Endothelial cell of umbilical vein (primary cell): Measurements from ENCODE around the gene HELZ2. TPM values are rescaled to one million over a fixed set of nuclear protein-coding genes. Genes with fewer than 3 reads are reported as not detected.

ENCODE experiments used
- polyA plus RNA-seq, 4 experiments: library from polyadenylated mRNA; depleted of rRNA in 3 of 4; stranded (reverse) in 3 of 4; unstranded in 1 of 4; fragments of >200 nt; gene quantifications; 2 replicates each; pipeline versions ENCODE4 v1.2.1 to v1.2.3, GENCODE V29; 2011 to 2012; ENCODE audit warnings: missing spikeins in 1 of 4
- total RNA-seq: library from RNA; stranded (reverse); gene quantifications from 2 replicates; pipeline ENCODE4 v1.2.3, GENCODE V29; 2021

The HELZ2 gene
- total and polyA plus RNA-seq, 2 donors (not counting 3 experiments of a cell fraction or from before 2014, with no cell fraction given), result 10.6 to 33.2 TPM

Other genes with a start within 250 kb of the HELZ2 start
- not detected in 2 replicates for gene CHRNA4, start 212.9 kb downstream of the HELZ2 start, total RNA-seq
- not detected in 2 replicates for gene CHRNA4, start 212.9 kb downstream of the HELZ2 start, polyA plus RNA-seq
- gene KCNQ2, start 101.6 kb downstream of the HELZ2 start, total RNA-seq, result not detected in 2 replicates
- not detected in 2 replicates for gene KCNQ2, start 101.6 kb downstream of the HELZ2 start, polyA plus RNA-seq
- 2.9 and 3.4 TPM in 2 replicates for gene EEF1A2, start 75.2 kb downstream of the HELZ2 start, total RNA-seq
- gene EEF1A2, start 75.2 kb downstream of the HELZ2 start, polyA plus RNA-seq, result 2.7 and 2.9 TPM in 2 replicates
- 219 and 233 TPM in 2 replicates for gene PPDPF, start 53.5 kb downstream of the HELZ2 start, total RNA-seq
- gene PPDPF, start 53.5 kb downstream of the HELZ2 start, polyA plus RNA-seq, result 52.2 and 58.9 TPM in 2 replicates
- gene PTK6, start 36.9 kb downstream of the HELZ2 start, total RNA-seq, result 0.18 TPM in 1 of 2 replicates, not detected in the other
- gene PTK6, start 36.9 kb downstream of the HELZ2 start, polyA plus RNA-seq, result 0.05 TPM in 1 of 2 replicates, not detected in the other
- not detected in 2 replicates for gene SRMS, start 26.5 kb downstream of the HELZ2 start, total RNA-seq
- gene SRMS, start 26.5 kb downstream of the HELZ2 start, polyA plus RNA-seq, result not detected in 2 replicates
- gene FNDC11, start 20.1 kb downstream of the HELZ2 start, total RNA-seq, result 0.51 and 0.71 TPM in 2 replicates
- 1.9 and 3.4 TPM in 2 replicates for gene FNDC11, start 20.1 kb downstream of the HELZ2 start, polyA plus RNA-seq
- 12.1 and 14.1 TPM in 2 replicates for gene GMEB2, start 52.9 kb upstream of the HELZ2 start, total RNA-seq
- gene GMEB2, start 52.9 kb upstream of the HELZ2 start, polyA plus RNA-seq, result 12.7 and 13.4 TPM in 2 replicates
- 1.7 and 1.8 TPM in 2 replicates for gene STMN3, start 79.2 kb upstream of the HELZ2 start, total RNA-seq
- 4.7 and 8.4 TPM in 2 replicates for gene STMN3, start 79.2 kb upstream of the HELZ2 start, polyA plus RNA-seq
- gene RTEL1, start 84.1 kb upstream of the HELZ2 start, total RNA-seq, result 38.6 and 44.9 TPM in 2 replicates
- 17.0 and 20.6 TPM in 2 replicates for gene RTEL1, start 84.1 kb upstream of the HELZ2 start, polyA plus RNA-seq
- 0.69 TPM in 1 of 2 replicates, not detected in the other for gene TNFRSF6B, start 122.4 kb upstream of the HELZ2 start, total RNA-seq
- 11.3 and 20.6 TPM in 2 replicates for gene TNFRSF6B, start 122.4 kb upstream of the HELZ2 start, polyA plus RNA-seq
- 51.6 and 56.3 TPM in 2 replicates for gene ARFRP1, start 133.7 kb upstream of the HELZ2 start, total RNA-seq
- gene ARFRP1, start 133.7 kb upstream of the HELZ2 start, polyA plus RNA-seq, result 37.0 and 48.7 TPM in 2 replicates
- 29.3 and 31.7 TPM in 2 replicates for gene ZGPAT, start 133.8 kb upstream of the HELZ2 start, total RNA-seq
- gene ZGPAT, start 133.8 kb upstream of the HELZ2 start, polyA plus RNA-seq, result 23.1 and 24.4 TPM in 2 replicates
- gene LIME1, start 162.4 kb upstream of the HELZ2 start, total RNA-seq, result 11.5 and 12.2 TPM in 2 replicates
- 10.7 and 16.3 TPM in 2 replicates for gene LIME1, start 162.4 kb upstream of the HELZ2 start, polyA plus RNA-seq
- gene SLC2A4RG, start 165.5 kb upstream of the HELZ2 start, total RNA-seq, result 69.3 and 69.4 TPM in 2 replicates
- gene SLC2A4RG, start 165.5 kb upstream of the HELZ2 start, polyA plus RNA-seq, result 41.7 and 66.5 TPM in 2 replicates